Transverse colon (tissue), 4 donors: ENCODE data around the gene TMEM62. TPM values are rescaled to one million over a fixed set of nuclear protein-coding genes. Genes with fewer than 3 reads are reported as not detected.
A peak's percentile ranks its signal among the peaks of the same experiment; 100 is the strongest.

Experiments used
- DNase-seq: peaks from one replicate; pipeline ENCODE4 v3.0.0-alpha.2; 2019
- H3K27ac ChIP-seq, 4 donors: fragments of 200-600 bp; sonication (generic); 2 replicates each; pipeline ENCODE4 v1.5.1; 2016 to 2018; ENCODE audit warnings: inconsistent platforms in 4 of 4
- H3K27me3 ChIP-seq: fragments of 200-600 bp; sonication (generic); 2 replicates; pipeline ENCODE4 v1.5.1; 2017; ENCODE audit warnings: inconsistent platforms
- H3K36me3 ChIP-seq, 4 donors: fragments of 200-600 bp; sonication (generic); 2 replicates each; pipeline ENCODE4 v1.5.1; 2017 to 2019; ENCODE audit warnings: inconsistent platforms in 4 of 4
- H3K4me1 ChIP-seq, 4 donors: fragments of 200-600 bp; sonication (generic); 2 replicates each; pipeline ENCODE4 v1.5.1; 2017 to 2020; ENCODE audit warnings: inconsistent platforms in 4 of 4
- H3K4me3 ChIP-seq, 4 donors: fragments of 200-600 bp; sonication (generic); 1 replicate in 1 of 4; 2 replicates in 3 of 4; pipeline versions ENCODE4 v1.5.1 to v1.6.1; 2017 to 2019; ENCODE audit warnings: inconsistent platforms in 4 of 4
- H3K9me3 ChIP-seq, 2 donors: fragments of 200-600 bp; sonication (generic); 2 replicates each; pipeline ENCODE4 v1.5.1; 2017 to 2019; ENCODE audit warnings: inconsistent platforms in 2 of 2
- CTCF ChIP-seq, 5 experiments: fragments of 200-600 bp in 3 of 5; fragments of 450-650 bp in 2 of 5; sonication (generic) in 3 of 5; IDR thresholded peaks; 1 replicate in 2 of 5; 2 replicates in 3 of 5; pipeline ENCODE4 v1.5.1; 2016 to 2017; ENCODE audit warnings: antibody characterized with exemption in 5 of 5, inconsistent platforms in 3 of 5, mild to moderate bottlenecking in 2 of 5, moderate library complexity in 1 of 5
- EP300 ChIP-seq: sonication (generic); formaldehyde crosslinking; IDR thresholded peaks from one replicate; pipeline ENCODE4 v1.6.1; 2017; ENCODE audit warnings: antibody characterized with exemption, low read depth
- POLR2A ChIP-seq: fragments of 450-650 bp; IDR thresholded peaks from one replicate; pipeline ENCODE4 v1.6.1; 2016; ENCODE audit warnings: antibody characterized with exemption, mild to moderate bottlenecking, moderate library complexity
- POLR2AphosphoS5 ChIP-seq, 3 donors: sonication (generic); formaldehyde crosslinking; IDR thresholded peaks; one replicate each; pipeline ENCODE4 v1.6.1; 2016; ENCODE audit warnings: antibody characterized with exemption in 3 of 3
- WGBS, 2 donors: methylation state at CpG; one replicate each; pipeline ENCODE4 v1.1.5; 2018; ENCODE audit warnings: low coverage in 1 of 2; 5-methylcytosine and 5-hydroxymethylcytosine counted together
- in situ Hi-C, 4 donors: fragments of 200-750 bp; cut with MboI; loops; one replicate each; pipeline versions ENCODE4 v1.15.0 to v1.15.1; 2017; ENCODE audit warnings: low sequenced_read_pairs in 3 of 4, low pct_ligation_motif_present in 1 of 4, low pct_unique_long_range_greater_than_20kb in 1 of 4
- intact Hi-C: fragments of 100-400 bp; cut with DNase I; formaldehyde crosslinking; loops from one replicate; pipeline ENCODE4 v1.15.1; 2023; ENCODE audit warnings: low total_unique reads
- total RNA-seq, 4 donors: library from RNA; depleted of rRNA; stranded (reverse); fragments of >200 nt; gene quantifications; one replicate each; pipeline ENCODE4 v1.1.0, GENCODE V29; 2016

TMEM62 gene
- total RNA-seq, 4 donors from 2014 or later, result 21.3 to 367 (median 39.6) TPM

GRCh38 chr15:43198992-43199391 lies 65.6 kb downstream of the TMEM62 start:
- Histone ChIP-seq H3K36me3 (peaks cover 0 to 22% (median 9%) of the 10 kb centered on the region in 4 donors), H3K27me3 (no peaks in the 10 kb centered on the region), H3K27ac (no peak overlapping the region), H3K9me3 (no peaks in the 10 kb centered on the region), H3K4me3 (no peak overlapping the region), H3K4me1 (no peaks in the 10 kb centered on the region)
- TF ChIP-seq CTCF (IDR thresholded peaks at IDR 0.05), result no peak
- no peak for TF ChIP-seq POLR2AphosphoS5 (IDR thresholded peaks at IDR 0.05)
- no peak for TF ChIP-seq POLR2A
- no peak for TF ChIP-seq EP300
- no peak for DNase-seq
- 100% methylated on average over 3 of the region's 3 CpGs; no CpG with 5 or more reads in 1 of the 2 donors for WGBS, 2 donors
- intact Hi-C loops, result no loop called here
- in situ Hi-C loops, result no loop called here

GRCh38 chr15:43199945-43200488 lies 66.6 kb downstream of the TMEM62 start:
- intact Hi-C loops, result no loop called here
- 67 to 80% methylated on average over 3 of the region's 3 CpGs for WGBS, 2 donors
- Histone ChIP-seq H3K9me3 (no peaks in the 10 kb centered on the region), H3K4me1 (peaks cover 0 to 4% (median 0%) of the 10 kb centered on the region in 4 donors), H3K27ac (no peak overlapping the region), H3K27me3 (no peaks in the 10 kb centered on the region), H3K4me3 (no peak overlapping the region), H3K36me3 (peaks cover 0 to 12% (median 4%) of the 10 kb centered on the region in 4 donors)
- TF ChIP-seq CTCF (IDR thresholded peaks at IDR 0.05) (no peak), POLR2A (no peak), EP300 (no peak), POLR2AphosphoS5 (IDR thresholded peaks at IDR 0.05) (no peak)
- in situ Hi-C loops, result no loop called here
- no peak for DNase-seq

- Histone ChIP-seq H3K27ac (no peak overlapping the region), H3K9me3 (no peaks in the 10 kb centered on the region), H3K4me1 (peaks cover 0 to 4% (median 0%) of the 10 kb centered on the region in 4 donors), H3K4me3 (no peak overlapping the region), H3K36me3 (no peaks in the 10 kb centered on the region), H3K27me3 (no peaks in the 10 kb centered on the region)
- intact Hi-C loops (no loop called here), in situ Hi-C loops (no loop called here)
- TF ChIP-seq POLR2AphosphoS5 (IDR thresholded peaks at IDR 0.05) (no peak), CTCF (IDR thresholded peaks at IDR 0.05) (peak; percentile 36 to 52 (median 48)), EP300 (no peak), POLR2A (no peak)
- DNase-seq, result no peak
- 26 to 36% methylated on average over 7 to 8 of the region's 8 CpGs for WGBS, 2 donors
Observed at GRCh38 chr15:43204016-43204901, 70.9 kb downstream of the TMEM62 start.

GRCh38 chr15:43206054-43206453 lies 72.7 kb downstream of the TMEM62 start:
- Histone ChIP-seq H3K9me3 (no peaks in the 10 kb centered on the region), H3K27me3 (peaks cover 13% of the 10 kb centered on the region), H3K4me3 (no peak overlapping the region), H3K36me3 (no peaks in the 10 kb centered on the region), H3K27ac (no peak overlapping the region), H3K4me1 (peaks cover 0 to 4% (median 0%) of the 10 kb centered on the region in 4 donors)
- no peak for DNase-seq
- in situ Hi-C loops, result no loop called here
- 64 to 72% methylated on average over 2 to 5 of the region's 5 CpGs for WGBS, 2 donors
- TF ChIP-seq POLR2AphosphoS5 (IDR thresholded peaks at IDR 0.05) (no peak), POLR2A (no peak), EP300 (no peak), CTCF (IDR thresholded peaks at IDR 0.05) (no peak)
- intact Hi-C loops, result no loop called here
